Activated CD4-positive, alpha-beta T cell treated with anti-CD3 and anti-CD28 coated beads, Interleukin-2, Interleukin-4, amounts not matched to agents 100 ng/mL and 50 ng/mL, durations not matched to agents 16 hours and 8 hours (primary cell): Measurements from ENCODE around the gene ZNF493.

Experiments used
- DNase-seq: peaks from one replicate; pipeline ENCODE4 v3.0.0-alpha.2; 2020; ENCODE audit warnings: low spot score

ZNF493 gene

DNA sequence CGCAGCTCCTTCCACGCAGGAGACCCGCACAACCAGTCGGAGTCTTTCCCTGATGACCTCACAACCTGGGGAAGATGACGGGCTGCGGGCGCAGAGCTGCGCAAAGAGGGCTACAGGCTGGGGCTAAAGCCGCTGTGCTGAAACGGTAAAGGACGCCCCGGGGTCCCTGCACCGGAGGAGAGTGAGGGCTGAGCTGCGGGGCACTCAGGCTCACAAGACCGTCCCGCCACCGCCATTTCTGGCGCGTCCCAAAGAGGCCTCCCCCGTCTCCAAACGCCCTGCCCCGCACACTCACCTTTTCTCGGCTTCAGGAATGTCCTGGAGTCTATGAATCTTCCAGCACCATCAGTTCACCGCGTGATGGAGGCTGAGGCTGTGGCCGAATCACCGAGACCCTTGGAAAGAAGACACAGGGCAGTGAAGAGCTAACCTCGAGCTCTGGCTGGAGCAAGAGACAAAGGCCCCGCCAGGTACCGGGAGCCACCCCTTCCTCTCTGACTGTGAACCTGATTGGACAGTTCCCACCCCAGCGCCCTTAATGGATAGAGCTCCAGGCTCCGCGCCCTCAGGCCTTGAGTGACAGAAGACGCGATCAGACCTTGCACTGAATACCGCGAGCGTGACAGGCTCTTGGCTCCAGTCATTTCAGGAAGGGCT lies 66.6 kb downstream of the ZNF493 start:
- DNase-seq: peak; percentile 47

GRCh38 chr19:21466627-21467026 lies 69.7 kb downstream of the ZNF493 start:
- no peak for DNase-seq

DNA sequence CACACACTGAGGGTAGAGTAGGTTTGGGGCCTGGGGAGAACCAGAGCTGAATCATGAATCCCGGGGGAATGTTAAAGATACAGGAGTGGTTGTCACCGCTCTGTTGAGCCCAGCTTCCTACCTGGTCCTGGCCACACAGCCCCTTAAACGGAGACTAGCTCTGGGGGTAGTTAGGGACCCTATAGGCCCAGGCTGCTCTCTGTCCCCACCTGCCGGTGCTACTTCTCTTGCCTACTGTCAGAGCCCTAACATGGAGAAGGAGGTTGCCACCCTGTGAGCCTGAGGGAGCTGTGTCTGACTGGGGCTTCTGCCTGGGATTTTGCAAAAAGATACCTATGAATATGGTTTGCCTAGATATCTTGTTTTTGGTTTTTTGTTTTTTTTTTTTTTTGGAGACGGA lies 71.9 kb downstream of the ZNF493 start:
- DNase-seq: no peak

DNA sequence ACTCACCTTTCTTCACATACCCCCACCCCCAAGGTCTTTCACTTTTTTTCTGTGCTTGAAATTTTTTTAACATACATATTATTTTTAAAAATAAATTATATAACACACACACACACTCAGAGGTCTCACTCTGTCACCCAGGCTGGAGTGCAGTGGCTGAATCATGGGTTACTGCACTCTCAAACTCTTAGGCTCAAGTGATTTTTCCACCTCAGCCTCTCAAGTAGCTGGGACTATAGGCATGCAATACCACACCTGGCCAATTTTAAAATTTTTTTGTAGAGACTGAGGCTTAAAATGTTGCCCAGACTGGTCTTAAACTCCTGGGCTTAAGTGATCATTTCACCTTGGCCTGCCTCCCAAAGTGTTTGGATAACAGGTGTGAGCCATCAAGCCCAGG lies 75.6 kb downstream of the ZNF493 start:
- DNase-seq: no peak

DNA sequence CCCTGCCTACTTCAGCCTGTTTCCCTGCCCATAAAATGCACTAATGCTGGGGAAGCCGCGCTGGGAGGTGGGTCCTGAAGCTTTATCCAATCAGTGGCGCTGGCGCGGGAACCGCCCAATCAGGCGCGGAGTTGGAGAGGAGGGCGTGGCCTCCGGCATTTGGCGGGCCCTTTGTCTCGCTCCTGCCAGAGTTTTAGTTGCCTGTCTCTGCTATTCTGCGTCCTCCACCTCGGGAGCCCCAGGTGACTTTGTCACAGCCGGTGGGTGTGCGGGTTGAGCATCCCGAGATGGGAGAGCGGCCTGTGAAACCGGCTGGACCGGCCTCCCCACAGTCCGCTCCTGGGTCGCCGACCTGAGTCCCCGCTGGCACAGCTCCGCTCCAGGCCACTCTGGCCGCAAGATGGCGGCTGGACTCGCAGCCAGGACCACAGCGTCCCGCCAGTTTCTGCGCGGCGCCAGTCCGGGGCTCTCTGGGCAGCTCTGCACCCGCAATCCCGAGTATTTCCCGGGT lies 77.8 kb downstream of the ZNF493 start:
- peak; percentile 54 for DNase-seq
